Thyroid gland (tissue), 4 donors: Measurements from ENCODE around the gene MAP7D3.

Experiments used
- CTCF ChIP-seq, 6 experiments: fragments of 200-600 bp in 3 of 6; fragments of 450-650 bp in 3 of 6; sonication (generic) in 3 of 6; IDR thresholded peaks; one replicate each; pipeline ENCODE4 v1.5.1; 2016 to 2019; ENCODE audit warnings: antibody characterized with exemption in 6 of 6, mild to moderate bottlenecking in 2 of 6, inconsistent platforms in 1 of 6, moderate library complexity in 1 of 6
- POLR2A ChIP-seq, 2 donors: fragments of 450-650 bp; IDR thresholded peaks; one replicate each; pipeline ENCODE4 v1.6.1; 2017; ENCODE audit warnings: antibody characterized with exemption in 2 of 2, mild to moderate bottlenecking in 2 of 2, moderate library complexity in 1 of 2

DNA sequence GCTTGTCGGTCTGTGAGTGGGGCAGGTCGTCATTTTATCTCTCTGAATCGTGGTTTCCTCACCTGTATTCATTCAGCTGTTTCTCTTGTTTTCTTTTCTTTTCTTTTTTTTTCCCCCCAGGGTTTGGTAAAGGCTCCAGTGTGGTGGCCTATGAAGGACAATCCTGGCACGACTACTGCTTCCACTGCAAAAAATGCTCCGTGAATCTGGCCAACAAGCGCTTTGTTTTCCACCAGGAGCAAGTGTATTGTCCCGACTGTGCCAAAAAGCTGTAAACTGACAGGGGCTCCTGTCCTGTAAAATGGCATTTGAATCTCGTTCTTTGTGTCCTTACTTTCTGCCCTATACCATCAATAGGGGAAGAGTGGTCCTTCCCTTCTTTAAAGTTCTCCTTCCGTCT is 41.4 kb downstream of the MAP7D3 start:
- TF ChIP-seq POLR2A (IDR thresholded peaks at IDR 0.05) (no peak), CTCF (IDR thresholded peaks at IDR 0.05) (no peak)
